ENCODE results near the gene DIP2C.

Gene DIP2C

GRCh38 chr10:571166-571565 is 118.3 kb downstream of the DIP2C start:
- DNase-seq (ENCODE audit: low spot score) = no peak

GRCh38 chr10:570628-571163 is 118.8 kb downstream of the DIP2C start:
- no peak for DNase-seq (ENCODE audit: low spot score)

- no peak for DNase-seq (ENCODE audit: low spot score)
Observed at GRCh38 chr10:569961-570627, 119.4 kb downstream of the DIP2C start.

- no peak for DNase-seq (ENCODE audit: low spot score)
Observed at GRCh38 chr10:568848-569247, 120.6 kb downstream of the DIP2C start.

- no peak for DNase-seq (ENCODE audit: low spot score)
Observed at GRCh38 chr10:567869-568268, 121.6 kb downstream of the DIP2C start.

- no peak for DNase-seq (ENCODE audit: low spot score)
Observed at GRCh38 chr10:566241-566885, 123.1 kb downstream of the DIP2C start.

- DNase-seq (ENCODE audit: low spot score) = no peak
Observed at GRCh38 chr10:565676-566075, 123.8 kb downstream of the DIP2C start.

- no peak for DNase-seq (ENCODE audit: low spot score)
Observed at GRCh38 chr10:565146-565545, 124.3 kb downstream of the DIP2C start.

- no peak for DNase-seq (ENCODE audit: low spot score)
Observed at GRCh38 chr10:563827-564226, 125.6 kb downstream of the DIP2C start.

- no peak for DNase-seq (ENCODE audit: low spot score)
Observed at GRCh38 chr10:562142-562541, 127.3 kb downstream of the DIP2C start.

GRCh38 chr10:561721-562120 is 127.7 kb downstream of the DIP2C start:
- no peak for DNase-seq (ENCODE audit: low spot score)

GRCh38 chr10:560314-560992 is 129.0 kb downstream of the DIP2C start:
- no peak for DNase-seq (ENCODE audit: low spot score)

- no peak for DNase-seq (ENCODE audit: low spot score)
Observed at GRCh38 chr10:559767-560047, 129.8 kb downstream of the DIP2C start.

GRCh38 chr10:558891-559766 is 130.3 kb downstream of the DIP2C start:
- DNase-seq (ENCODE audit: low spot score) = no peak

- no peak for DNase-seq (ENCODE audit: low spot score)
Observed at GRCh38 chr10:558364-558763, 131.1 kb downstream of the DIP2C start.

- DNase-seq (ENCODE audit: low spot score) = no peak
Observed at GRCh38 chr10:557792-558328, 131.6 kb downstream of the DIP2C start.

GRCh38 chr10:556971-557637 is 132.4 kb downstream of the DIP2C start:
- DNase-seq (ENCODE audit: low spot score) = no peak

- no peak for DNase-seq (ENCODE audit: low spot score)
Observed at GRCh38 chr10:555682-556350, 133.7 kb downstream of the DIP2C start.

GRCh38 chr10:555281-555680 is 134.2 kb downstream of the DIP2C start:
- no peak for DNase-seq (ENCODE audit: low spot score)

- DNase-seq (ENCODE audit: low spot score) = no peak
Observed at GRCh38 chr10:554182-554848, 135.2 kb downstream of the DIP2C start.
